Measurements from ENCODE around the gene DRAM1. TPM values are rescaled to one million over a fixed set of nuclear protein-coding genes. Genes with fewer than 3 reads are reported as not detected.

The DRAM1 gene
- total RNA-seq, 1 donor from 2014 or later = 5.8 TPM

DNA sequence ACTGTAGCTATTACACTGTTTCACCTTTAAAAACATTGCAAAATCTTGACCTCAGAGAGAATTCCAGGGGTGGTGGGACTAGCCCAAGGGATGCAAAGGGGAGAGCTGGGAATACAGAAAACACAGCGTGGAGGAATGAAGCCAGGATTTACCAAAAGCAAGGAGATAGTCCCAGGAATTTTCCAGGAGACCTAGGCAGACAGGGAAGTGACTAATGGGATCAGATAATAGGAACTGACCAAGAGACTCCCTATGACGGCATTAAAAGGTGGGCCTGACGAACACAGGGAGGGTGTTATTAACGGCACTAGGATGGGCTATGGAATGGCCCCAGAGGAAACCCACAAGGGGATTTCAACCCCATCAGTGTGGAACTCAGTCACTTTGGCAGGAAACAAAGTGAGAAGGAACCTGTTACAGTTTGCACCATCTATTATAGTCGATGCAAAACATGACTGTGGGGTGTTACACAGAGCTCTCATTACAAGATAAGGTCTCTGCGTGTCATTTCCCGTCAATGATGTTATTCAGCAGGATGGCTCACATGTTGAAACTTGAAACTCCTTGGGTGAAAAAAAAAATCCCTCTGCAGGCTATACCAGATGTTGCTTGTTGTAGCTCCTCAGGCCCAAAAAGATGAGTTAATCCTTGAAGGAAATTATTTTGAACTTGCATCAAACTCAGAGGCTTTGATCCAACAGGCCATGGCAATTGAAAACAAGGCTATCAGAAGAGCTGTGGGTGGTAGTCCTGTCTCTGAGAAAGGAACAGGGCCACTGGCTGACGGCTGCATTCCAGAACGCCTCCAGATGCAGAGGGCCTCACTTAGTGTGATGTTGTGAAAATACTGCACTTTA is 58.7 kb downstream of the DRAM1 start:
- H3K36me3 ChIP-seq (ENCODE audit: control insufficient read depth, insufficient read depth, low read length) = no peaks in the 10 kb centered on the region
- peak; percentile 99 for DNase-seq (ENCODE audit: low read depth)
- no peaks in the 10 kb centered on the region for H3K27me3 ChIP-seq (ENCODE audit: control insufficient read depth, insufficient read depth, low read length)
- H3K4me3 ChIP-seq (ENCODE audit: low read depth, low read length) = no peak overlapping the region
- FAIRE-seq = no peak
- TF ChIP-seq CTCF (IDR thresholded peaks at IDR 0.05; ENCODE audit: insufficient read depth, low read length, severe bottlenecking) = no peak

GRCh38 chr12:101939306-101939705 is 61.9 kb downstream of the DRAM1 start:
- TF ChIP-seq CTCF (IDR thresholded peaks at IDR 0.05; ENCODE audit: insufficient read depth, low read length, severe bottlenecking) = no peak
- Histone ChIP-seq H3K27me3 (ENCODE audit: control insufficient read depth, insufficient read depth, low read length) (no peaks in the 10 kb centered on the region), H3K36me3 (ENCODE audit: control insufficient read depth, insufficient read depth, low read length) (no peaks in the 10 kb centered on the region), H3K4me3 (ENCODE audit: low read depth, low read length) (no peak overlapping the region)
- DNase-seq (ENCODE audit: low read depth) (no peak), FAIRE-seq (no peak)

- no peaks in the 10 kb centered on the region for H3K36me3 ChIP-seq (ENCODE audit: control insufficient read depth, insufficient read depth, low read length)
- H3K27me3 ChIP-seq (ENCODE audit: control insufficient read depth, insufficient read depth, low read length) = no peaks in the 10 kb centered on the region
- DNase-seq (ENCODE audit: low read depth) = peak; percentile 60
- FAIRE-seq = no peak
- peak; percentile 71 for TF ChIP-seq CTCF (IDR thresholded peaks at IDR 0.05; ENCODE audit: insufficient read depth, low read length, severe bottlenecking)
- H3K4me3 ChIP-seq (ENCODE audit: low read depth, low read length) = no peak overlapping the region
Observed at GRCh38 chr12:101939856-101940265, 62.5 kb downstream of the DRAM1 start.

DNA sequence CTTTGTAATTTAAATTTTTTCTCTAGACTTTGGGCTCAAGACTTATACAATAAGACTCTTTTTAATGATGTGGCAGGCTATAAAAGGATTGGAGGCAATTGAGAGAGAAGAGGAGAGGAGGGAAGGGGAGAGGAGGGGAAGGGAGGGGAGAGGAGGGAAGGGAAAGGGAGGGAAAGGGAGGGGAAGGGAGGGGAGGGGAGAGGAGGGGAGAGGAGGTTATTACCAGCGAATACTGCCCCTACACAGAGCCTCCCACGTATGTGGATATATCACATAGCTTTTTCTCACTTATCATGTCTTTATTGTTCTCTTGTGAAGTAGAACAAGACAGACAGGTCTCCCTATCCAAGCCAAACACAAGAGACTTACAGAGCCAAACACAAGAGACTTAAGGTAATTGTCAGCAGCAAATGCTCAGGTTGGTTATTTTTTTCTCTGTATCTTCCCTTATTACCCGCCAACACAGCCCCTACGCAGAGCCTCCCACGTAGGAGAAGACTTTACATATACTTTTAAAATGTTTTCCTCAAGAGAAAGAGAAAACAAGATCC is 63.1 kb downstream of the DRAM1 start:
- no peak for FAIRE-seq
- Histone ChIP-seq H3K36me3 (ENCODE audit: control insufficient read depth, insufficient read depth, low read length) (no peaks in the 10 kb centered on the region), H3K27me3 (ENCODE audit: control insufficient read depth, insufficient read depth, low read length) (no peaks in the 10 kb centered on the region), H3K4me3 (ENCODE audit: low read depth, low read length) (no peak overlapping the region)
- TF ChIP-seq CTCF (IDR thresholded peaks at IDR 0.05; ENCODE audit: insufficient read depth, low read length, severe bottlenecking) = no peak
- no peak for DNase-seq (ENCODE audit: low read depth)

- Histone ChIP-seq H3K27me3 (ENCODE audit: control insufficient read depth, insufficient read depth, low read length) (no peaks in the 10 kb centered on the region), H3K4me3 (ENCODE audit: low read depth, low read length) (no peak overlapping the region), H3K36me3 (ENCODE audit: control insufficient read depth, insufficient read depth, low read length) (no peaks in the 10 kb centered on the region)
- FAIRE-seq (no peak), DNase-seq (ENCODE audit: low read depth) (no peak)
- no peak for TF ChIP-seq CTCF (IDR thresholded peaks at IDR 0.05; ENCODE audit: insufficient read depth, low read length, severe bottlenecking)
Observed at GRCh38 chr12:101941306-101942249, 64.2 kb downstream of the DRAM1 start.

Measured in bronchial epithelial cell (primary cell).